H1 (cell line): ENCODE data around the gene ZNF493. TPM values are rescaled to one million over a fixed set of nuclear protein-coding genes. Genes with fewer than 3 reads are reported as not detected.

Source experiments
- BRCA1 ChIP-seq: IDR thresholded peaks from 2 replicates; pipeline ENCODE4 v1.6.1; 2012; ENCODE audit warnings: low read depth, low read length, improper control_type of control experiment
- CBX8 ChIP-seq: fragments of 300-800, 300-1000 bp; sonication (generic); IDR thresholded peaks from 2 replicates; pipeline ENCODE4 v1.7.1; 2016; ENCODE audit warnings: low read depth, low read length, borderline replicate concordance
- JUND ChIP-seq: IDR thresholded peaks from 2 replicates; pipeline ENCODE4 v1.6.1; 2011; ENCODE audit warnings: mild to moderate bottlenecking, improper control_type of control experiment, low read length
- NRF1 ChIP-seq: IDR thresholded peaks from 2 replicates; pipeline ENCODE4 v1.6.1; 2011; ENCODE audit warnings: mild to moderate bottlenecking, low read depth, low read length, improper control_type of control experiment
- polyA plus RNA-seq, 7 experiments: library from polyadenylated mRNA; depleted of rRNA in 3 of 7; stranded (reverse) in 5 of 7; unstranded in 2 of 7; fragments of >200 nt in 5 of 7; fragments of 200-250 nt in 2 of 7; gene quantifications; 1 replicate in 5 of 7; 2 replicates in 1 of 7; 4 replicates in 1 of 7; pipeline versions ENCODE4 v1.2.1 to v1.2.3, GENCODE V29; 2011 to 2013; ENCODE audit warnings: missing spikeins in 2 of 7, mixed read lengths in 2 of 7
- total RNA-seq: library from RNA; stranded (reverse); fragmentation: NEBNext Ultra II Directional; extraction: Animal tissue kit (Norgen Biotek cat#: 25700); gene quantifications from 2 replicates; pipeline ENCODE4 v1.2.1, GENCODE V29; 2021

The ZNF493 gene
- total and polyA plus RNA-seq, 2 of the 8 experiments (the other 6 are each of a cell fraction or from before 2014, with no cell fraction given) = 9.0 to 32.2 TPM

- TF ChIP-seq CBX8 (no peak), JUND (no peak), BRCA1 (no peak), NRF1 (no peak)
Measured at GRCh38 chr19:21462540-21462939, 65.6 kb downstream of the ZNF493 start (continued).
